ENCODE data around the gene CHPF.

The CHPF gene

GRCh38 chr2:219538504-219538951, 5.1 kb downstream of the CHPF start:
- no peak overlapping the region for H3K4me3 ChIP-seq (replicated peaks in 1 of 2; ENCODE audit: low read depth in 2 of 2, low read length in 2 of 2)
- TF ChIP-seq CTCF (IDR thresholded peaks at IDR 0.05; ENCODE audit: low read depth, low read length), result no peak
- DNase-seq (ENCODE audit: low read depth in 2 of 2), result peak in 1 of 2 donors; percentile 40

DNA sequence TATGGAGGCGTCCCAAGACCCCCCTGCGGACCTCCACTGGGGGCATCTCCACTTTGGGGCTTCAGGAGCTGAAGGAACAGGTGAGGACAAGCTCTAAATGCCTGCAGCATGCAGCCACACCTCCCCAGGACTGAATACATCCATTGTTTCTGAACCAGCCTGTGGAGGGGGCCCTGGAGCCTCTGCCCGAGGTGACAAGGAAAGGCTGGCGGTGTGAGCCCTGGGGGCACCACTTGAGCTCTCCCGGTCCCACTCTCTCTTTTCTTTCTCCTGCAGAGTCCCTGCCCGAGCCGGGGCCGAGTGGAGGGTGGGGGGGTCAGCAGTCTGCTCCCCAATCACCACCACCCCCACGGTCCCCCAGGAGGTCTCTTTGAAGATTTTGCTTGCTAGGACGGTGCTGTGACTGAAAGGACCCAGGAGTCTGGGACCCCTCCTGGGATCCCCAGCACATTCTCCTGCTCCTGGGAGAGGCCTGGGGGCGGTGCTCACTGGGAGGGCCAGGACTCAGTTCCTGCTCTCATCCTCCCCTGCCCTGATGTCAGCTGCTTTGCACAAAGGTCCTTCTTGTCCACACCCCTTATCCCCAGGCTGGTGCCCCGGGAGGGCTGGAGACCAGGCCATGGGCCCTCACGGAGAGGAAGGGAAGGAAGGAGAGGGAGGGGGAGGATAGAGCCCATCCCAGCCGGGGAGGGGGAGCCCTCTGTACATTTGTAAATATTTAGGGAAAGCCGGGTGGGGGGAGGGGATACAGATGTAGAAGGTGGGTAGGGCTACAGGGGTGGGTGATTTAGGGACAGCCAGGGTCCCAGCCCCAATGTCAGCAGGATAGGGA, 5.7 kb downstream of the CHPF start:
- peak; percentile 1 for TF ChIP-seq CTCF (IDR thresholded peaks at IDR 0.05; ENCODE audit: low read depth, low read length)
- no peak overlapping the region for H3K4me3 ChIP-seq (replicated peaks in 1 of 2; ENCODE audit: low read depth in 2 of 2, low read length in 2 of 2)
- DNase-seq (ENCODE audit: low read depth in 2 of 2), result peak in 1 of 2 donors; percentile 26

GRCh38 chr2:219536967-219537366, 6.6 kb downstream of the CHPF start:
- no peak for DNase-seq (ENCODE audit: low read depth in 2 of 2)
- TF ChIP-seq CTCF (IDR thresholded peaks at IDR 0.05; ENCODE audit: low read depth, low read length), result no peak
- no peak overlapping the region for H3K4me3 ChIP-seq (replicated peaks in 1 of 2; ENCODE audit: low read depth in 2 of 2, low read length in 2 of 2)

DNA sequence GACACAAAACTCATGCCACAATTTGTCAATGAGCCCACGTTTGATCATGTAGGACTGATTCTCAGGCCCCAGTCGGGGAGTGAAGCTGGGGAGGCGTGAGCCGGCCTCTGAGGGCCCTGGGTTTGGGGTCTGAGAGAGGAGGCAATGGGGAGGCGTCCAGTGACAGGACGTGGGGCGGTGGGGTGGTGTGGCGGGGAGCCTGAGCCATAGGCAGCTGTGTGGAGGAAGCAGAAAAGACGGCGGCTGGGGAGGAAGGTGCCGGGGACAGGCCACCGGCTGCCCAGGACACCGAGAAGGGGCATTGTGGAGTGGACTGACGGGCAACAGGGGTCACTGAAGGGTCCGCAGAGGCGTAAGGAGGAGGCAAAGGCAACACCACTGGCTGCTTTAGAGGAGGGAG, 7.2 kb downstream of the CHPF start:
- no peak for DNase-seq (ENCODE audit: low read depth in 2 of 2)
- no peak for TF ChIP-seq CTCF (IDR thresholded peaks at IDR 0.05; ENCODE audit: low read depth, low read length)
- no peak overlapping the region for H3K4me3 ChIP-seq (replicated peaks in 1 of 2; ENCODE audit: low read depth in 2 of 2, low read length in 2 of 2)

DNA sequence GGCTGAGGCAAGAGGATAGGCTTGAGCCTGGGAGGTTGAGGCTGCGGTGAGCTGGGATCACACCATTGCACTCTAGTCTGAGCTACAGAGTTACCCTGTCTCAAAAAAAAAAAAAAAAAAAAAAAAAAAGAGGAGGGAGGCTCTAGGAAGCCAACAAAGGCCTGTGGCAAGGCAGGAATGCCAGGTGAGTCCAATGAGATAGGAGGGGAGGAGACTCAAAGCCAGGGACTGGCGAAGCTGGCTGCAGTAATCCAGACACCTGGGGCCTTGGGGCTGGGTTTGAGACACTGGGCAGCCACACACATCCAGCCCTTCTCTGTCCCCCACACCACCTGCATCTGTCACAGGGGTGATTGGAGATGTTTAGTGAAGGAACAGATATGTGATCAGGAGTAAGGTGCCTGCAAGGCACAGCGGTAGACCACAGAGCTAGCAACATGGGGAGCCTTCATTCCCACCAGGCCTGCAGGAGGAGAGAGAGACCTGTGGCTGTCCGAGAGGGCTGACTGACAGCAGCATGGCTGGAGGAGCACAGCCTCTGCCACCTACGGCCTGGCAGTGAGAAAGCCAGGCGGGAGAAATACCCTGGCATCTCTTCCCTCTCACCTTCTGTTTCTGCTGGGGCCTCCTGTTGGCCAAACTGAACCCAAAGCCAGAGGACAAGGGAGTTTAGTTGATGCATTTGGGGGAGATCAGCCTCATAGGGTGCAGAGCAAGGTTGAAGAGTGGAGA, 9.5 kb downstream of the CHPF start:
- no peak for DNase-seq (ENCODE audit: low read depth in 2 of 2)
- H3K4me3 ChIP-seq (replicated peaks in 1 of 2; ENCODE audit: low read depth in 2 of 2, low read length in 2 of 2), result no peak overlapping the region
- TF ChIP-seq CTCF (IDR thresholded peaks at IDR 0.05; ENCODE audit: low read depth, low read length), result no peak

- H3K4me3 ChIP-seq (replicated peaks in 1 of 2; ENCODE audit: low read depth in 2 of 2, low read length in 2 of 2), result no peak overlapping the region
- DNase-seq (ENCODE audit: low read depth in 2 of 2), result no peak
- no peak for TF ChIP-seq CTCF (IDR thresholded peaks at IDR 0.05; ENCODE audit: low read depth, low read length)
Measured at GRCh38 chr2:219532378-219532649, 11.3 kb downstream of the CHPF start.
